IMR-90 (cell line): ENCODE measurements around the gene TNFRSF25. TPM values are rescaled to one million over a fixed set of nuclear protein-coding genes. Genes with fewer than 3 reads are reported as not detected.

ENCODE experiments used
- ATAC-seq: fragments of 200-7000 bp; cut with Tn5 transposase; 2 replicates; pipeline ENCODE4 v1.9.1; 2020; ENCODE audit warnings: low read depth, mild to moderate bottlenecking, moderate library complexity
- BruUV-seq: library from RNA; stranded (reverse); fragments of 400-500 nt; replicated peaks from 2 replicates; lab custom pipeline; 2021; lab: Mats Ljungman, UMichigan
- CTCF ChIA-PET: fragments of 300-600 bp; formaldehyde crosslinking; extraction: SDS; loops from one replicate; lab custom pipeline; 2021; ENCODE audit warnings: antibody characterized with exemption; lab: Yijun Ruan, JAX
- POLR2A ChIA-PET: fragments of 300-600 bp; sonication (Branson Sonifier 250); formaldehyde crosslinking; loops from one replicate; lab custom pipeline; 2022; ENCODE audit warnings: antibody characterized with exemption; ENCODE audit not compliant: unreplicated experiment; lab: Charles Lee
- DNase-seq: peaks from one replicate; pipeline ENCODE4 v3.0.0; 2013
- H2AFZ ChIP-seq: replicated peaks from 2 replicates; pipeline ENCODE3; 2013; ENCODE audit warnings: low read length, mild to moderate bottlenecking; ENCODE audit not compliant: poor library complexity
- H2AK5ac ChIP-seq: 2 replicates; pipeline ENCODE4 v1.6.1; 2013; ENCODE audit warnings: low read depth, low read length, inconsistent platforms
- H2AK9ac ChIP-seq: replicated peaks from 2 replicates; pipeline ENCODE3; 2013; ENCODE audit warnings: mild to moderate bottlenecking, low read depth, low read length, moderate library complexity; ENCODE audit not compliant: poor library complexity
- H2BK120ac ChIP-seq: 2 replicates; pipeline ENCODE4 v1.6.1; 2013; ENCODE audit warnings: low read depth, low read length, inconsistent platforms
- H2BK15ac ChIP-seq: 3 replicates; pipeline ENCODE4 v1.6.1; 2013; ENCODE audit warnings: low read depth, low read length, inconsistent platforms
- H2BK20ac ChIP-seq: 2 replicates; pipeline ENCODE4 v1.6.1; 2013; ENCODE audit warnings: low read depth, mild to moderate bottlenecking, inconsistent platforms, low read length, moderate library complexity
- H2BK5ac ChIP-seq: 2 replicates; pipeline ENCODE4 v1.6.1; 2013; ENCODE audit warnings: mild to moderate bottlenecking, low read depth, low read length, inconsistent platforms; ENCODE audit not compliant: poor library complexity, severe bottlenecking
- H3K14ac ChIP-seq: replicated peaks from 2 replicates; pipeline ENCODE4 v1.6.1; 2013; ENCODE audit warnings: low read depth, low read length, inconsistent platforms
- H3K18ac ChIP-seq: 2 replicates; pipeline ENCODE4 v1.6.1; 2013; ENCODE audit warnings: low read depth, low read length, control low read depth
- H3K23ac ChIP-seq: 2 replicates; pipeline ENCODE4 v1.6.1; 2013; ENCODE audit warnings: low read depth, low read length, inconsistent platforms
- H3K27ac ChIP-seq: 2 replicates; pipeline ENCODE4 v1.5.1; 2013; ENCODE audit warnings: mild to moderate bottlenecking, control low read depth, low read length; ENCODE audit not compliant: insufficient read depth
- H3K27me3 ChIP-seq: 2 replicates; pipeline ENCODE4 v1.6.1; 2013; ENCODE audit warnings: low read length; ENCODE audit not compliant: control insufficient read depth, insufficient read depth
- H3K36me3 ChIP-seq: 2 replicates; pipeline ENCODE4 v1.6.1; 2013; ENCODE audit warnings: low read length, mixed read lengths; ENCODE audit not compliant: control insufficient read depth, insufficient read depth
- H3K4ac ChIP-seq: 2 replicates; pipeline ENCODE4 v1.6.1; 2013; ENCODE audit warnings: low read depth, low read length, inconsistent platforms
- H3K4me1 ChIP-seq: 2 replicates; pipeline ENCODE4 v1.6.1; 2013; ENCODE audit warnings: low read length, mixed read lengths; ENCODE audit not compliant: control insufficient read depth, insufficient read depth
- H3K4me2 ChIP-seq: 2 replicates; pipeline ENCODE4 v1.6.1; 2013; ENCODE audit warnings: low read depth, mild to moderate bottlenecking, control low read depth, low read length, moderate library complexity
- H3K4me3 ChIP-seq: 2 replicates; pipeline ENCODE4 v1.5.1; 2013; ENCODE audit warnings: low read depth, mild to moderate bottlenecking, control low read depth, low read length, moderate library complexity; ENCODE audit not compliant: insufficient read depth
- H3K56ac ChIP-seq: 2 replicates; pipeline ENCODE4 v1.6.1; 2013; ENCODE audit warnings: low read length, inconsistent platforms; ENCODE audit not compliant: insufficient read depth; ENCODE audit errors: extremely low read depth
- H3K79me1 ChIP-seq, 2 experiments: 2 replicates each; pipeline ENCODE4 v1.6.1; 2013; ENCODE audit warnings: low read length in 2 of 2, inconsistent platforms in 1 of 2, low read depth in 1 of 2
- H3K9ac ChIP-seq: 2 replicates; pipeline ENCODE4 v1.6.1; 2013; ENCODE audit warnings: low read depth, low read length, control low read depth
- H3K9me1 ChIP-seq: 2 replicates; pipeline ENCODE4 v1.6.1; 2013; ENCODE audit warnings: low read length, inconsistent platforms; ENCODE audit not compliant: insufficient read depth
- H3K9me3 ChIP-seq: 2 replicates; pipeline ENCODE4 v1.6.1; 2013; ENCODE audit warnings: low read length; ENCODE audit not compliant: control insufficient read depth, insufficient read depth
- H4K20me1 ChIP-seq: 2 replicates; pipeline ENCODE4 v1.6.1; 2013; ENCODE audit warnings: low read length, inconsistent platforms; ENCODE audit not compliant: insufficient read depth
- H4K5ac ChIP-seq: 2 replicates; pipeline ENCODE4 v1.6.1; 2013; ENCODE audit warnings: mild to moderate bottlenecking, low read depth, low read length, control low read depth
- H4K8ac ChIP-seq, 2 experiments: 2 replicates each; pipeline ENCODE4 v1.6.1; 2013; ENCODE audit warnings: low read depth in 2 of 2, low read length in 2 of 2, control low read depth in 1 of 2, inconsistent platforms in 1 of 2
- H4K91ac ChIP-seq: 2 replicates; pipeline ENCODE4 v1.6.1; 2013; ENCODE audit warnings: low read depth, low read length, inconsistent platforms; ENCODE audit not compliant: insufficient read depth
- CEBPB ChIP-seq: IDR thresholded peaks from 2 replicates; pipeline ENCODE4 v1.6.1; 2012; ENCODE audit warnings: low read depth, low read length, improper control_type of control experiment
- WGBS, 2 experiments: methylation state at CpG; one replicate each; pipeline versions ENCODE4 v1.1.5 to v1.1.7; 2013; ENCODE audit warnings: missing lambda C conversion rate in 2 of 2; ENCODE audit not compliant: insufficient read length in 1 of 2; ENCODE audit errors: extremely low coverage in 2 of 2; 5-methylcytosine and 5-hydroxymethylcytosine counted together
- dilution Hi-C: fragments of 300-500 bp; cut with HindIII; formaldehyde crosslinking; loops from one replicate; pipeline ENCODE4 v1.14.3; 2018; ENCODE audit warnings: low sequenced_read_pairs; ENCODE audit not compliant: unreplicated experiment
- in situ Hi-C: fragments of 300-500 bp; cut with MboI; formaldehyde crosslinking; loops from 3 replicates; pipeline ENCODE4 v1.14.3; 2019; ENCODE audit warnings: low sequenced_read_pairs, inconsistent platforms, mixed read lengths
- intact Hi-C: fragments of 100-400 bp; cut with micrococcal nuclease; formaldehyde crosslinking; loops from 2 replicates; pipeline ENCODE4 v1.10.0; 2022
- polyA plus RNA-seq, 3 experiments: library from polyadenylated mRNA; depleted of rRNA; stranded (reverse); fragments of >200 nt; gene quantifications; 2 replicates each; pipeline ENCODE4 v1.2.3, GENCODE V29; 2012; ENCODE audit warnings: low replicate concordance in 1 of 3
- total RNA-seq: library from RNA; depleted of rRNA; stranded (reverse); fragments of >200 nt; gene quantifications from 2 replicates; pipeline ENCODE4 v1.2.3, GENCODE V29; 2012

Gene TNFRSF25
- total and polyA plus RNA-seq, 2 of the 4 experiments (the other 2 are of a cell fraction), result 1.3 to 11.2 TPM

- no peak for DNase-seq
- H3K18ac ChIP-seq, result no peak overlapping the region
These were observed 24.4 kb downstream of the TNFRSF25 start for GRCh38 chr1:6441586-6441985.

More at GRCh38 chr1:6441586-6441985, 24.4 kb downstream of the TNFRSF25 start:
- TF ChIP-seq CEBPB, result no peak
- dilution Hi-C loops, result no loop called here
- in situ Hi-C loops, result no loop called here
- no peaks in the 10 kb centered on the region for H3K79me1 ChIP-seq
- H3K56ac ChIP-seq, result no peak overlapping the region
- ChIA-PET CTCF (interaction anchor here (1.3 kb wide), 1 partner anchor 194 kb away, joined by 3 read pairs; no protein-coding TSS in a partner anchor), POLR2A (no interaction called here)
- no peak overlapping the region for H3K4me2 ChIP-seq
- intact Hi-C loops, result no loop called here
- no peak overlapping the region for H2AK9ac ChIP-seq
- H2AFZ ChIP-seq, result no peak overlapping the region
- BruUV-seq, result no TSS peak
- H3K9ac ChIP-seq, result no peak overlapping the region
- H4K20me1 ChIP-seq, result no peaks in the 10 kb centered on the region; the same call in 1 of the 2 replicates
- 58% methylated on average over 2 of the region's 7 CpGs; no CpG with 5 or more reads in 1 of the 2 experiments for WGBS, 2 experiments
- H4K91ac ChIP-seq, result no peak overlapping the region
- no peak overlapping the region for H3K14ac ChIP-seq
- peaks cover 1% of the 10 kb centered on the region; the same call in 1 of the 2 replicates for H3K4me1 ChIP-seq
- H4K5ac ChIP-seq, result no peak overlapping the region
- no peaks in the 10 kb centered on the region for H3K36me3 ChIP-seq
- H2AK5ac ChIP-seq, result no peak overlapping the region
- no peak overlapping the region for H3K4me3 ChIP-seq
- no peaks in the 10 kb centered on the region for H3K9me3 ChIP-seq
- no peak overlapping the region for H2BK15ac ChIP-seq
- H3K23ac ChIP-seq, result no peak overlapping the region
- H2BK5ac ChIP-seq, result no peak overlapping the region
- no peaks in the 10 kb centered on the region; the same call in 1 of the 2 replicates for H3K9me1 ChIP-seq
- no peak overlapping the region for H2BK120ac ChIP-seq
- H3K27ac ChIP-seq, result no peak overlapping the region
- H3K27me3 ChIP-seq, result peaks cover 36% of the 10 kb centered on the region
- no peak overlapping the region for H4K8ac ChIP-seq
- H3K4ac ChIP-seq, result no peak overlapping the region
- no peak overlapping the region for H2BK20ac ChIP-seq
- no peak for ATAC-seq
